A549 (cell line): ENCODE results near the gene SEPTIN3. TPM values are rescaled to one million over a fixed set of nuclear protein-coding genes. Genes with fewer than 3 reads are reported as not detected.

Experiments used
- ATAC-seq, 2 experiments: fragments of 200-7000 bp in 1 of 2; fragments of >200 bp in 1 of 2; cut with Nextera tagmentation in 1 of 2; cut with Tn5 transposase in 1 of 2; 3 replicates each; pipeline versions ENCODE4 v1.8.0 to v1.9.1; 2018 to 2020; ENCODE audit warnings: mild to moderate bottlenecking in 1 of 2, moderate library complexity in 1 of 2
- CTCF ChIA-PET: fragments of 300-600 bp; sonication (Branson Sonifier 250); formaldehyde crosslinking; extraction: SDS; loops from one replicate; lab custom pipeline; 2021; ENCODE audit warnings: antibody characterized with exemption, inconsistent platforms; lab: Yijun Ruan, JAX
- POLR2A ChIA-PET: fragments of 350-600 bp; formaldehyde crosslinking; extraction: SDS; loops from one replicate; lab custom pipeline; 2021; ENCODE audit warnings: antibody characterized with exemption, inconsistent platforms; lab: Yijun Ruan, JAX
- DNase-seq, 2 experiments: peaks; one replicate each; pipeline versions ENCODE4 v3.0.0 to v3.0.0-alpha.2; 2011 to 2016; ENCODE audit warnings: low read depth in 1 of 2, low spot score in 1 of 2
- FAIRE-seq: peaks from 2 replicates; lab custom pipeline; 2011; peaks lifted over from hg19 to GRCh38; lab: Jason Lieb, UNC
- H3K27ac ChIP-seq, 2 experiments: fragments of >200 bp; sonication (Bioruptor Twin); formaldehyde crosslinking; 3 replicates each; pipeline ENCODE4 v1.5.1; 2016 to 2017
- H3K4me1 ChIP-seq: fragments of >200 bp; sonication (Bioruptor Twin); formaldehyde crosslinking; 3 replicates; pipeline ENCODE4 v1.6.1; 2016
- H3K4me2 ChIP-seq: fragments of >200 bp; sonication (Bioruptor Twin); formaldehyde crosslinking; 3 replicates; pipeline ENCODE4 v1.6.1; 2016
- H3K4me3 ChIP-seq: fragments of >200 bp; sonication (Bioruptor Twin); formaldehyde crosslinking; 3 replicates; pipeline ENCODE4 v1.5.1; 2016
- H3K9me3 ChIP-seq: fragments of >200 bp; sonication (Bioruptor Twin); formaldehyde crosslinking; 3 replicates; pipeline ENCODE4 v1.6.1; 2016
- CHD2 ChIP-seq: fragments of 150-350 bp; IDR thresholded peaks from 2 replicates; pipeline ENCODE4 v1.6.1; 2014; ENCODE audit warnings: low read length; ENCODE audit not compliant: partially characterized antibody
- CHD4 ChIP-seq: fragments of 200-600 bp; sonication (generic); IDR thresholded peaks from 2 replicates; pipeline ENCODE4 v1.6.1; 2016; ENCODE audit warnings: antibody characterized with exemption, mild to moderate bottlenecking, borderline replicate concordance
- FOXS1 ChIP-seq: fragments of 250-450 bp; sonication (Bioruptor Pico); IDR thresholded peaks from 2 replicates; pipeline ENCODE4 v1.5.0; 2020; ENCODE audit warnings: mild to moderate bottlenecking, moderate library complexity
- HOXA7 ChIP-seq: fragments of 250-450 bp; sonication (Bioruptor Pico); IDR thresholded peaks from 2 replicates; pipeline ENCODE4 v1.5.0; 2020; ENCODE audit warnings: mild to moderate bottlenecking, moderate library complexity
- JUN ChIP-seq, 2 experiments: fragments of >200 bp; sonication (Bioruptor Twin); formaldehyde crosslinking; IDR thresholded peaks; 2 replicates in 1 of 2; 3 replicates in 1 of 2; pipeline ENCODE4 v1.6.1; 2016 to 2017
- MAZ ChIP-seq: fragments of 150-350 bp; IDR thresholded peaks from 2 replicates; pipeline ENCODE4 v1.6.1; 2014; ENCODE audit warnings: antibody characterized with exemption, low read depth, low read length, borderline replicate concordance
- MYC ChIP-seq: IDR thresholded peaks from 2 replicates; pipeline ENCODE4 v1.6.1; 2012; ENCODE audit warnings: mild to moderate bottlenecking, inconsistent platforms, low read length, improper control_type of control experiment, borderline replicate concordance
- NFE2L2 ChIP-seq: fragments of 150-350 bp; conservative IDR thresholded peaks from 2 replicates; pipeline ENCODE4 v1.6.1; 2014; ENCODE audit warnings: low read length
- NPAS2 ChIP-seq: fragments of 250-450 bp; sonication (Bioruptor Pico); IDR thresholded peaks from 2 replicates; pipeline ENCODE4 v1.8.0; 2022; ENCODE audit warnings: mild to moderate bottlenecking, moderate library complexity, borderline replicate concordance
- NR3C1 ChIP-seq: fragments of >200 bp; sonication (Bioruptor Twin); formaldehyde crosslinking; IDR thresholded peaks from 3 replicates; pipeline ENCODE4 v1.6.1; 2017
- POLR2AphosphoS2 ChIP-seq: conservative IDR thresholded peaks from 2 replicates; pipeline ENCODE4 v1.6.1; 2012; ENCODE audit warnings: low read length, improper control_type of control experiment, inconsistent platforms
- RAD21 ChIP-seq, 2 experiments: fragments of >200 bp in 1 of 2; sonication (Bioruptor Twin) in 1 of 2; formaldehyde crosslinking in 1 of 2; IDR thresholded peaks in 1 of 2; conservative IDR thresholded peaks in 1 of 2; 2 replicates in 1 of 2; 3 replicates in 1 of 2; pipeline ENCODE4 v1.6.1; 2012 to 2018; ENCODE audit warnings: inconsistent platforms in 1 of 2
- RCOR1 ChIP-seq: fragments of 150-350 bp; IDR thresholded peaks from 2 replicates; pipeline ENCODE4 v1.6.1; 2014; ENCODE audit warnings: antibody characterized with exemption, low read length, low read depth
- RFX5 ChIP-seq: fragments of 450-650 bp; IDR thresholded peaks from 2 replicates; pipeline ENCODE4 v1.7.1; 2014; ENCODE audit warnings: antibody characterized with exemption, mild to moderate bottlenecking, moderate library complexity
- SMC3 ChIP-seq: fragments of >200 bp; sonication (Bioruptor Twin); formaldehyde crosslinking; IDR thresholded peaks from 3 replicates; pipeline ENCODE4 v1.6.1; 2018; ENCODE audit warnings: inconsistent platforms
- ZFP36 ChIP-seq: fragments of 450-650 bp; IDR thresholded peaks from 2 replicates; pipeline ENCODE4 v1.6.1; 2014; ENCODE audit warnings: borderline replicate concordance; ENCODE audit not compliant: partially characterized antibody
- ZNF302 ChIP-seq: fragments of 250-450 bp; sonication (Bioruptor Pico); IDR thresholded peaks from 2 replicates; pipeline ENCODE4 v1.9.0; 2021; ENCODE audit warnings: inconsistent platforms, mild to moderate bottlenecking, moderate library complexity
- ZSCAN20 ChIP-seq: fragments of 250-450 bp; sonication (Bioruptor Pico); IDR thresholded peaks from 2 replicates; pipeline ENCODE4 v1.8.0; 2022; ENCODE audit warnings: mild to moderate bottlenecking, moderate library complexity
- WGBS: methylation state at CpG from one replicate; pipeline ENCODE4 v1.1.6; 2017; ENCODE audit errors: missing lambda C conversion rate; 5-methylcytosine and 5-hydroxymethylcytosine counted together
- polyA plus RNA-seq, 4 experiments: library from polyadenylated mRNA; depleted of rRNA in 3 of 4; stranded (reverse); fragments of >200 nt; fragmentation: RNase III in 1 of 4; extraction: RNeasy Plus Mini Kit Qiagen cat#74134 plus additional on column Dnase treatment in 1 of 4; gene quantifications; 2 replicates in 3 of 4; 3 replicates in 1 of 4; pipeline ENCODE4 v1.2.3, GENCODE V29; 2011 to 2017
- TF ChIP-seq, protein P1 (sequence below): fragments of 450-650 bp; IDR thresholded peaks from 2 replicates; pipeline ENCODE4 v1.6.1; 2014; ENCODE audit warnings: antibody characterized with exemption
- TF ChIP-seq, protein P2 (sequence below): IDR thresholded peaks from 2 replicates; pipeline ENCODE4 v1.6.1; 2012
- TF ChIP-seq, protein P3 (sequence below): IDR thresholded peaks from 2 replicates; pipeline ENCODE4 v1.6.1; 2012
- TF ChIP-seq, protein P4 (sequence below): fragments of 250-450 bp; sonication (Bioruptor Pico); IDR thresholded peaks from 2 replicates; pipeline ENCODE4 v1.5.0; 2021; ENCODE audit warnings: mild to moderate bottlenecking, moderate library complexity, borderline replicate concordance
- TF ChIP-seq, protein P5 (sequence below): fragments of >200 bp; sonication (Bioruptor Twin); formaldehyde crosslinking; IDR thresholded peaks from 3 replicates; pipeline ENCODE4 v1.5.1; 2016
- TF ChIP-seq, protein P6 (sequence below): fragments of 200-600 bp; sonication (generic); IDR thresholded peaks from 2 replicates; pipeline ENCODE4 v1.6.1; 2016; ENCODE audit warnings: antibody characterized with exemption, mild to moderate bottlenecking, moderate library complexity
- TF ChIP-seq, protein P7 (sequence below): fragments of 150-350 bp; IDR thresholded peaks from 2 replicates; pipeline ENCODE4 v1.6.1; 2014; ENCODE audit warnings: low read depth, mild to moderate bottlenecking, low read length

Gene SEPTIN3
- polyA plus RNA-seq, 2 of the 4 experiments (the other 2 are of a cell fraction), result 1.1 to 1.3 TPM

DNA sequence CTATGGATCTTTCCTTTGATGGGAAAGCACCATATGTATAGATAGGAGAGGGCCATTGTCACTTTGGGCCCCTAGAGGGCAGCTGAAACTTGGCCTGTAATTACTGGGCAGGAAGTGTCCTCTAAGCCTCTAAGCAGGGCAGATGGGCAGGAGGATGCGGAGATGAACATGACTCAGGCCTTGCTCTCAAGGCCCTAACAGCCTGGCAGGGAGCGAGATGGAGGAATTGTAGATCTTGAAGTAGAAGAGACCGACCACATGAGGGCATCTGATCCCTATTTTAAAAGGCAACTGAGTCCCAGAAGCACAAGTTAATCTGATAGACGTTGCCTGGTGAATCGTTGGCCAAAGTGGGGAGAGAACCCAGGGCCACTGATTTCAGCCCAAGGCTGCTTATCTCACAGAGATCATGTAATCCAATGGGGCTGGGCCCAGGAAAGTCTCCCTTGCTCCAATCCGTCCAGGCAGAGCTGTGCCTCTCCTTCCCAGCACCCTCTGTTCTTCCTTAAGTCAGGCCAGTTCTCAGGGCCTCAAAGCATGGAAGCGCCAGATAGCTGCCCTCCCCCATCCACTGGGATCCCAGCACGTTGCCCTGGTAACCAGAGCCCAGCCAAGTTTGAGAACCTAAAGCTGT is 2.5 kb upstream of the SEPTIN3 start (continued):
- TF ChIP-seq SMC3 (0 out of 3 replicates have a peak, but pooled peaks have one; percentile 11), NFE2L2 (no peak), ZFP36 (no peak), ZSCAN20 (CRISPR knock-in tag) (no peak), RCOR1 (no peak), CHD2 (no peak), RAD21 (conservative IDR thresholded peaks at IDR 0.05 in 1 of 2, IDR thresholded peaks at IDR 0.05 in 1 of 2) (peak; percentile 36 to 42; a peak in 4 of 5 replicates), NR3C1 (no peak), POLR2AphosphoS2 (no peak), HOXA7 (no peak), ZNF302 (CRISPR knock-in tag) (no peak)
- TF ChIP-seq, protein P1, sequence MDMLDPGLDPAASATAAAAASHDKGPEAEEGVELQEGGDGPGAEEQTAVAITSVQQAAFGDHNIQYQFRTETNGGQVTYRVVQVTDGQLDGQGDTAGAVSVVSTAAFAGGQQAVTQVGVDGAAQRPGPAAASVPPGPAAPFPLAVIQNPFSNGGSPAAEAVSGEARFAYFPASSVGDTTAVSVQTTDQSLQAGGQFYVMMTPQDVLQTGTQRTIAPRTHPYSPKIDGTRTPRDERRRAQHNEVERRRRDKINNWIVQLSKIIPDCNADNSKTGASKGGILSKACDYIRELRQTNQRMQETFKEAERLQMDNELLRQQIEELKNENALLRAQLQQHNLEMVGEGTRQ, result no peak
- TF ChIP-seq, protein P2, sequence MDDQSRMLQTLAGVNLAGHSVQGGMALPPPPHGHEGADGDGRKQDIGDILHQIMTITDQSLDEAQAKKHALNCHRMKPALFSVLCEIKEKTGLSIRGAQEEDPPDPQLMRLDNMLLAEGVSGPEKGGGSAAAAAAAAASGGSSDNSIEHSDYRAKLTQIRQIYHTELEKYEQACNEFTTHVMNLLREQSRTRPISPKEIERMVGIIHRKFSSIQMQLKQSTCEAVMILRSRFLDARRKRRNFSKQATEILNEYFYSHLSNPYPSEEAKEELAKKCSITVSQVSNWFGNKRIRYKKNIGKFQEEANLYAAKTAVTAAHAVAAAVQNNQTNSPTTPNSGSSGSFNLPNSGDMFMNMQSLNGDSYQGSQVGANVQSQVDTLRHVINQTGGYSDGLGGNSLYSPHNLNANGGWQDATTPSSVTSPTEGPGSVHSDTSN, result no peak

DNA sequence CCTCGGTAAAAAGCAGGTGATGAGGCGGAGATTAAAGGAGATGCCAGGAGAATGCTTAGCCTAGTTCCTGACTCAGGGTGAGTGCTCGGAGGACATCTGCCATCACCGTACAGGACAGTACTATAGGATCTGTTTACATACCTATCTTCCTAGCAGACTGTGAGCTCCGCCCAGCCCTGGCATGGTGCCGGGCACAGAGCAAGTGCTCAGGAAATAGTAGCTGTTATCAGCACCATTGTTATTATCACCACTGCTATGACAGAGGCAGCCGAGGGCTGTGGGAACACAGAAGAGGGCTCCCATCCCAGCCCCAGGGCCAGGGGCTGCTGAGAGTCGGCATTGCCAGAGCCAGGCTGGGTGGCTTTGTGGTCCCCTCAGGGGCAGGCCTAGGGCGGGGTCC is 642 bp upstream of the SEPTIN3 start:
- WGBS, result 38% methylated on average over 6 of the region's 9 CpGs
- ChIA-PET CTCF (interaction anchor here (1.0 kb wide), 1 partner anchor 12 kb away, joined by 3 read pairs; no protein-coding TSS in a partner anchor), POLR2A (no interaction called here)
- ATAC-seq (no peak; a peak in 1 of 6 replicates), FAIRE-seq (no peak), DNase-seq (no peak)
- H3K4me1 ChIP-seq, result no peaks in the 10 kb centered on the region
- no peak overlapping the region for H3K27ac ChIP-seq
- no peaks in the 10 kb centered on the region for H3K9me3 ChIP-seq
- no peak overlapping the region for H3K4me2 ChIP-seq
- H3K4me3 ChIP-seq, result no peak overlapping the region
- no peak for TF ChIP-seq FOXS1 (CRISPR knock-in tag)
- TF ChIP-seq, protein P3, sequence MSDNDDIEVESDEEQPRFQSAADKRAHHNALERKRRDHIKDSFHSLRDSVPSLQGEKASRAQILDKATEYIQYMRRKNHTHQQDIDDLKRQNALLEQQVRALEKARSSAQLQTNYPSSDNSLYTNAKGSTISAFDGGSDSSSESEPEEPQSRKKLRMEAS, result no peak
- TF ChIP-seq, protein P2, result no peak
- TF ChIP-seq CHD4, result no peak
- TF ChIP-seq JUN (IDR thresholded peaks at IDR 0.05), result no peak
- TF ChIP-seq, protein P4, sequence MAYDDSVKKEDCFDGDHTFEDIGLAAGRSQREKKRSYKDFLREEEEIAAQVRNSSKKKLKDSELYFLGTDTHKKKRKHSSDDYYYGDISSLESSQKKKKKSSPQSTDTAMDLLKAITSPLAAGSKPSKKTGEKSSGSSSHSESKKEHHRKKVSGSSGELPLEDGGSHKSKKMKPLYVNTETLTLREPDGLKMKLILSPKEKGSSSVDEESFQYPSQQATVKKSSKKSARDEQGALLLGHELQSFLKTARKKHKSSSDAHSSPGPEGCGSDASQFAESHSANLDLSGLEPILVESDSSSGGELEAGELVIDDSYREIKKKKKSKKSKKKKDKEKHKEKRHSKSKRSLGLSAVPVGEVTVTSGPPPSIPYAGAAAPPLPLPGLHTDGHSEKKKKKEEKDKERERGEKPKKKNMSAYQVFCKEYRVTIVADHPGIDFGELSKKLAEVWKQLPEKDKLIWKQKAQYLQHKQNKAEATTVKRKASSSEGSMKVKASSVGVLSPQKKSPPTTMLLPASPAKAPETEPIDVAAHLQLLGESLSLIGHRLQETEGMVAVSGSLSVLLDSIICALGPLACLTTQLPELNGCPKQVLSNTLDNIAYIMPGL (CRISPR knock-in tag), result no peak
- TF ChIP-seq NPAS2, result no peak
- TF ChIP-seq, protein P5, sequence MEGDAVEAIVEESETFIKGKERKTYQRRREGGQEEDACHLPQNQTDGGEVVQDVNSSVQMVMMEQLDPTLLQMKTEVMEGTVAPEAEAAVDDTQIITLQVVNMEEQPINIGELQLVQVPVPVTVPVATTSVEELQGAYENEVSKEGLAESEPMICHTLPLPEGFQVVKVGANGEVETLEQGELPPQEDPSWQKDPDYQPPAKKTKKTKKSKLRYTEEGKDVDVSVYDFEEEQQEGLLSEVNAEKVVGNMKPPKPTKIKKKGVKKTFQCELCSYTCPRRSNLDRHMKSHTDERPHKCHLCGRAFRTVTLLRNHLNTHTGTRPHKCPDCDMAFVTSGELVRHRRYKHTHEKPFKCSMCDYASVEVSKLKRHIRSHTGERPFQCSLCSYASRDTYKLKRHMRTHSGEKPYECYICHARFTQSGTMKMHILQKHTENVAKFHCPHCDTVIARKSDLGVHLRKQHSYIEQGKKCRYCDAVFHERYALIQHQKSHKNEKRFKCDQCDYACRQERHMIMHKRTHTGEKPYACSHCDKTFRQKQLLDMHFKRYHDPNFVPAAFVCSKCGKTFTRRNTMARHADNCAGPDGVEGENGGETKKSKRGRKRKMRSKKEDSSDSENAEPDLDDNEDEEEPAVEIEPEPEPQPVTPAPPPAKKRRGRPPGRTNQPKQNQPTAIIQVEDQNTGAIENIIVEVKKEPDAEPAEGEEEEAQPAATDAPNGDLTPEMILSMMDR, result no peak
- TF ChIP-seq, protein P6, sequence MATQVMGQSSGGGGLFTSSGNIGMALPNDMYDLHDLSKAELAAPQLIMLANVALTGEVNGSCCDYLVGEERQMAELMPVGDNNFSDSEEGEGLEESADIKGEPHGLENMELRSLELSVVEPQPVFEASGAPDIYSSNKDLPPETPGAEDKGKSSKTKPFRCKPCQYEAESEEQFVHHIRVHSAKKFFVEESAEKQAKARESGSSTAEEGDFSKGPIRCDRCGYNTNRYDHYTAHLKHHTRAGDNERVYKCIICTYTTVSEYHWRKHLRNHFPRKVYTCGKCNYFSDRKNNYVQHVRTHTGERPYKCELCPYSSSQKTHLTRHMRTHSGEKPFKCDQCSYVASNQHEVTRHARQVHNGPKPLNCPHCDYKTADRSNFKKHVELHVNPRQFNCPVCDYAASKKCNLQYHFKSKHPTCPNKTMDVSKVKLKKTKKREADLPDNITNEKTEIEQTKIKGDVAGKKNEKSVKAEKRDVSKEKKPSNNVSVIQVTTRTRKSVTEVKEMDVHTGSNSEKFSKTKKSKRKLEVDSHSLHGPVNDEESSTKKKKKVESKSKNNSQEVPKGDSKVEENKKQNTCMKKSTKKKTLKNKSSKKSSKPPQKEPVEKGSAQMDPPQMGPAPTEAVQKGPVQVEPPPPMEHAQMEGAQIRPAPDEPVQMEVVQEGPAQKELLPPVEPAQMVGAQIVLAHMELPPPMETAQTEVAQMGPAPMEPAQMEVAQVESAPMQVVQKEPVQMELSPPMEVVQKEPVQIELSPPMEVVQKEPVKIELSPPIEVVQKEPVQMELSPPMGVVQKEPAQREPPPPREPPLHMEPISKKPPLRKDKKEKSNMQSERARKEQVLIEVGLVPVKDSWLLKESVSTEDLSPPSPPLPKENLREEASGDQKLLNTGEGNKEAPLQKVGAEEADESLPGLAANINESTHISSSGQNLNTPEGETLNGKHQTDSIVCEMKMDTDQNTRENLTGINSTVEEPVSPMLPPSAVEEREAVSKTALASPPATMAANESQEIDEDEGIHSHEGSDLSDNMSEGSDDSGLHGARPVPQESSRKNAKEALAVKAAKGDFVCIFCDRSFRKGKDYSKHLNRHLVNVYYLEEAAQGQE, result no peak
- no peak for TF ChIP-seq CHD2
- TF ChIP-seq MAZ, result no peak
- no peak for TF ChIP-seq RFX5
- no peak for TF ChIP-seq POLR2AphosphoS2
- TF ChIP-seq, protein P7, sequence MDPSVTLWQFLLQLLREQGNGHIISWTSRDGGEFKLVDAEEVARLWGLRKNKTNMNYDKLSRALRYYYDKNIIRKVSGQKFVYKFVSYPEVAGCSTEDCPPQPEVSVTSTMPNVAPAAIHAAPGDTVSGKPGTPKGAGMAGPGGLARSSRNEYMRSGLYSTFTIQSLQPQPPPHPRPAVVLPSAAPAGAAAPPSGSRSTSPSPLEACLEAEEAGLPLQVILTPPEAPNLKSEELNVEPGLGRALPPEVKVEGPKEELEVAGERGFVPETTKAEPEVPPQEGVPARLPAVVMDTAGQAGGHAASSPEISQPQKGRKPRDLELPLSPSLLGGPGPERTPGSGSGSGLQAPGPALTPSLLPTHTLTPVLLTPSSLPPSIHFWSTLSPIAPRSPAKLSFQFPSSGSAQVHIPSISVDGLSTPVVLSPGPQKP, result no peak
- TF ChIP-seq MYC, result no peak
